Common myeloid progenitor, CD34-positive (primary cell): ENCODE results near the gene LRP10.
A peak's percentile ranks its signal among the peaks of the same experiment; 100 is the strongest.

Source experiments
- CTCF ChIA-PET: fragments of 350-600 bp; sonication (Branson Sonifier 250); formaldehyde crosslinking; loops from one replicate; lab custom pipeline; 2021; ENCODE audit warnings: antibody characterized with exemption; lab: Charles Lee
- POLR2A ChIA-PET: fragments of 350-600 bp; sonication (Branson Sonifier 250); formaldehyde crosslinking; loops from one replicate; lab custom pipeline; 2021; ENCODE audit warnings: antibody characterized with exemption; lab: Charles Lee
- DNase-seq, 3 donors: peaks; one replicate each; pipeline versions ENCODE4 v3.0.0 to v3.0.0-alpha.2; 2013
- H3K27ac ChIP-seq, 2 experiments: 1 replicate in 1 of 2; 2 replicates in 1 of 2; pipeline ENCODE4 v1.7.0; 2013; ENCODE audit warnings: inconsistent platforms in 2 of 2, low read length in 2 of 2, mild to moderate bottlenecking in 2 of 2, low read depth in 1 of 2, moderate library complexity in 1 of 2; ENCODE audit not compliant: severe bottlenecking in 2 of 2, insufficient read depth in 1 of 2, poor library complexity in 1 of 2
- H3K27me3 ChIP-seq, 5 experiments: replicated peaks in 2 of 5; 1 replicate in 3 of 5; 2 replicates in 2 of 5; pipeline versions ENCODE4 v1.6.1 to v1.7.0; 2013; ENCODE audit warnings: low read length in 4 of 5, mild to moderate bottlenecking in 2 of 5, moderate library complexity in 2 of 5, inconsistent platforms in 1 of 5; ENCODE audit not compliant: insufficient read depth in 5 of 5, control insufficient read depth in 4 of 5
- H3K36me3 ChIP-seq, 4 experiments: 1 replicate in 2 of 4; 2 replicates in 2 of 4; pipeline versions ENCODE4 v1.6.1 to v1.7.0; 2013; ENCODE audit warnings: low read length in 3 of 4, control low read depth in 1 of 4, mild to moderate bottlenecking in 1 of 4; ENCODE audit not compliant: control insufficient read depth in 4 of 4, insufficient read depth in 4 of 4
- H3K4me1 ChIP-seq, 4 experiments: 1 replicate in 3 of 4; 2 replicates in 1 of 4; pipeline versions ENCODE4 v1.6.1 to v1.7.1; 2013; ENCODE audit warnings: low read length in 3 of 4, mild to moderate bottlenecking in 3 of 4, control low read depth in 1 of 4, inconsistent platforms in 1 of 4, moderate library complexity in 1 of 4; ENCODE audit not compliant: control insufficient read depth in 4 of 4, insufficient read depth in 4 of 4; ENCODE audit errors: control extremely low read depth in 1 of 4
- H3K4me3 ChIP-seq, 7 experiments: 1 replicate in 4 of 7; 2 replicates in 3 of 7; pipeline versions ENCODE4 v1.5.1 to v1.7.0; 2013; ENCODE audit warnings: mild to moderate bottlenecking in 7 of 7, low read length in 6 of 7, moderate library complexity in 6 of 7, inconsistent platforms in 2 of 7, low read depth in 2 of 7, control low read depth in 1 of 7; ENCODE audit not compliant: insufficient read depth in 4 of 7, control insufficient read depth in 1 of 7; ENCODE audit errors: extremely low read depth in 1 of 7
- H3K9me3 ChIP-seq, 5 experiments: 1 replicate in 4 of 5; 2 replicates in 1 of 5; pipeline versions ENCODE4 v1.6.1 to v1.7.1; 2013; ENCODE audit warnings: low read length in 4 of 5, mild to moderate bottlenecking in 2 of 5, inconsistent platforms in 1 of 5, low read depth in 1 of 5, moderate library complexity in 1 of 5; ENCODE audit not compliant: control insufficient read depth in 4 of 5, insufficient read depth in 2 of 5; ENCODE audit errors: control extremely low read depth in 1 of 5
- WGBS: methylation state at CpG from one replicate; pipeline ENCODE4 v1.1.5; 2013; ENCODE audit not compliant: insufficient coverage; 5-methylcytosine and 5-hydroxymethylcytosine counted together

The LRP10 gene

GRCh38 chr14:22872833-22873520 lies 1.4 kb downstream of the LRP10 start:
- WGBS = 69% methylated on average over 9 of the region's 10 CpGs
- H3K27me3 ChIP-seq = no peaks in the 10 kb centered on the region
- peaks cover 0 to 40% (median 25%) of the 10 kb centered on the region in 4 experiments for H3K36me3 ChIP-seq
- H3K4me1 ChIP-seq = peaks cover 8 to 24% (median 22%) of the 10 kb centered on the region in 4 experiments
- H3K27ac ChIP-seq = peak overlapping the region in 1 of 2 experiments; percentile 82
- H3K4me3 ChIP-seq = peak overlapping the region; percentile 59 to 91 (median 78)
- POLR2A ChIA-PET = interaction anchor here (0.7 kb wide), 1 partner anchor 106 kb away, joined by 3 read pairs; the partner anchor contains the start of gene OXA1L
- H3K9me3 ChIP-seq = no peaks in the 10 kb centered on the region
- CTCF ChIA-PET = interaction anchor here (0.6 to 6.6 kb wide), 23 partner anchors 9 to 294 kb away, joined by 3 to 75 read pairs (median 5); partner anchors contain the start of genes AJUBA and REM2
- no peak for DNase-seq

- no peak for DNase-seq
- CTCF ChIA-PET = interaction anchor here (0.7 to 6.6 kb wide), 7 partner anchors 13 to 38 kb away, joined by 3 to 75 read pairs (median 7); no protein-coding TSS in a partner anchor
- Histone ChIP-seq H3K27ac (no peak overlapping the region), H3K9me3 (no peaks in the 10 kb centered on the region), H3K4me3 (no peak overlapping the region), H3K27me3 (no peaks in the 10 kb centered on the region), H3K4me1 (peaks cover 8 to 23% (median 22%) of the 10 kb centered on the region in 4 experiments), H3K36me3 (peaks cover 0 to 46% (median 27%) of the 10 kb centered on the region in 4 experiments)
- WGBS = 100% methylated on average over 14 of the region's 15 CpGs
- POLR2A ChIA-PET = no interaction called here
Observed at GRCh38 chr14:22875003-22875747, 3.6 kb downstream of the LRP10 start.

- Histone ChIP-seq H3K4me3 (no peak overlapping the region), H3K4me1 (peaks cover 5 to 19% (median 17%) of the 10 kb centered on the region in 4 experiments), H3K9me3 (no peaks in the 10 kb centered on the region), H3K36me3 (peaks cover 0 to 46% (median 27%) of the 10 kb centered on the region in 4 experiments), H3K27me3 (no peaks in the 10 kb centered on the region), H3K27ac (no peak overlapping the region)
- no peak for DNase-seq
- WGBS = 96% methylated on average over 20 of the region's 20 CpGs
- ChIA-PET CTCF (interaction anchor here (0.7 to 6.6 kb wide), 5 partner anchors 10 to 40 kb away, joined by 3 to 75 read pairs (median 4); no protein-coding TSS in a partner anchor), POLR2A (no interaction called here)
Observed at GRCh38 chr14:22875748-22876319, 4.3 kb downstream of the LRP10 start.

GRCh38 chr14:22877000-22877501 lies 5.5 kb downstream of the LRP10 start:
- Histone ChIP-seq H3K4me3 (no peak overlapping the region), H3K27me3 (peaks cover 0 to 12% (median 3%) of the 10 kb centered on the region in 5 experiments), H3K9me3 (no peaks in the 10 kb centered on the region), H3K27ac (no peak overlapping the region), H3K36me3 (peaks cover 0 to 46% (median 27%) of the 10 kb centered on the region in 4 experiments), H3K4me1 (peaks cover 2 to 9% (median 7%) of the 10 kb centered on the region in 4 experiments)
- 98% methylated on average over 19 of the region's 22 CpGs for WGBS
- ChIA-PET CTCF (interaction anchor here (1.1 to 6.6 kb wide), 2 partner anchors 9 to 24 kb away, joined by 3 to 75 read pairs; no protein-coding TSS in a partner anchor), POLR2A (no interaction called here)
- DNase-seq = no peak

GRCh38 chr14:22878271-22879246 lies 7.0 kb downstream of the LRP10 start:
- peaks cover 0 to 27% (median 3%) of the 10 kb centered on the region in 5 experiments for H3K27me3 ChIP-seq
- no peak for DNase-seq
- POLR2A ChIA-PET = no interaction called here
- WGBS = 98% methylated on average over 4 of the region's 8 CpGs
- no peak overlapping the region for H3K4me3 ChIP-seq
- H3K9me3 ChIP-seq = no peaks in the 10 kb centered on the region
- CTCF ChIA-PET = interaction anchor here (1.6 to 15.8 kb wide), 4 partner anchors 12 to 24 kb away, joined by 4 to 143 read pairs (median 4); no protein-coding TSS in a partner anchor
- peaks cover 0 to 9% (median 2%) of the 10 kb centered on the region in 4 experiments for H3K4me1 ChIP-seq
- peaks cover 0 to 46% (median 27%) of the 10 kb centered on the region in 4 experiments for H3K36me3 ChIP-seq
- H3K27ac ChIP-seq = no peak overlapping the region

- Histone ChIP-seq H3K4me3 (no peak overlapping the region), H3K27ac (no peak overlapping the region)
- CTCF ChIA-PET = interaction anchor here (0.7 to 15.8 kb wide), 6 partner anchors 10 to 56 kb away, joined by 3 to 143 read pairs (median 8); no protein-coding TSS in a partner anchor
Observed at GRCh38 chr14:22882064-22882463, 10.5 kb downstream of the LRP10 start.

More at GRCh38 chr14:22882064-22882463, 10.5 kb downstream of the LRP10 start:
- POLR2A ChIA-PET = no interaction called here
- Histone ChIP-seq H3K4me1 (peaks cover 0 to 19% (median 11%) of the 10 kb centered on the region in 4 experiments), H3K36me3 (peaks cover 0 to 15% (median 8%) of the 10 kb centered on the region in 4 experiments), H3K9me3 (peaks cover 0 to 3% (median 0%) of the 10 kb centered on the region in 5 experiments), H3K27me3 (peaks cover 0 to 56% (median 14%) of the 10 kb centered on the region in 5 experiments)
- WGBS = 49% methylated on average over 4 of the region's 7 CpGs
- DNase-seq = no peak
